IMR-90 (cell line): ENCODE data around the gene CDK17.

Experiments
- BHLHE40 ChIP-seq: fragments of 150-350 bp; IDR thresholded peaks from 2 replicates; pipeline ENCODE4 v1.6.1; 2016; ENCODE audit warnings: mild to moderate bottlenecking, low read depth, low read length
- CEBPB ChIP-seq: IDR thresholded peaks from 2 replicates; pipeline ENCODE4 v1.6.1; 2012; ENCODE audit warnings: low read depth, low read length, improper control_type of control experiment
- CTCF ChIP-seq: conservative IDR thresholded peaks from 2 replicates; pipeline ENCODE4 v1.5.1; 2012; ENCODE audit warnings: mild to moderate bottlenecking, low read depth, low read length, improper control_type of control experiment
- ELK1 ChIP-seq: fragments of 150-350 bp; IDR thresholded peaks from 2 replicates; pipeline ENCODE4 v1.6.1; 2016; ENCODE audit warnings: low read depth, mild to moderate bottlenecking, low read length, moderate library complexity, borderline replicate concordance
- FOS ChIP-seq: fragments of 150-350 bp; IDR thresholded peaks from 2 replicates; pipeline ENCODE4 v1.6.1; 2016; ENCODE audit warnings: low read depth, low read length
- MAFK ChIP-seq: IDR thresholded peaks from 2 replicates; pipeline ENCODE4 v1.6.1; 2012; ENCODE audit warnings: low read depth, low read length, improper control_type of control experiment
- MAZ ChIP-seq: IDR thresholded peaks from 2 replicates; pipeline ENCODE4 v1.6.1; 2012; ENCODE audit warnings: low read depth, mild to moderate bottlenecking, low read length, improper control_type of control experiment, moderate library complexity, borderline replicate concordance
- POLR2A ChIP-seq: IDR thresholded peaks from 2 replicates; pipeline ENCODE4 v1.6.1; 2012; ENCODE audit warnings: mild to moderate bottlenecking, low read depth, low read length
- RAD21 ChIP-seq: IDR thresholded peaks from 2 replicates; pipeline ENCODE4 v1.6.1; 2012; ENCODE audit warnings: low read length, improper control_type of control experiment
- RCOR1 ChIP-seq: IDR thresholded peaks from 2 replicates; pipeline ENCODE4 v1.6.1; 2012; ENCODE audit warnings: mild to moderate bottlenecking, low read length, improper control_type of control experiment; ENCODE audit not compliant: insufficient replicate concordance
- SMC3 ChIP-seq: fragments of 150-350 bp; IDR thresholded peaks from 2 replicates; pipeline ENCODE4 v1.6.1; 2016; ENCODE audit warnings: low read depth, mild to moderate bottlenecking, antibody characterized with exemption, low read length, moderate library complexity
- USF2 ChIP-seq: fragments of 150-350 bp; IDR thresholded peaks from 2 replicates; pipeline ENCODE4 v1.6.1; 2017; ENCODE audit warnings: mild to moderate bottlenecking, antibody characterized with exemption, low read length, low read depth

- TF ChIP-seq POLR2A (no peak), USF2 (no peak), CTCF (no peak), ELK1 (no peak), MAZ (no peak), MAFK (no peak), RAD21 (no peak), CEBPB (no peak), BHLHE40 (no peak), SMC3 (no peak), RCOR1 (no peak), FOS (no peak)
Observed at GRCh38 chr12:96237035-96237434, 163.2 kb downstream of the CDK17 start.
